Measurements from ENCODE around the gene ADAM12.
"Not testable (repeated sequence)": the region's sequence is repeated elsewhere in the genome, so short reads cannot be mapped to it uniquely, and the experiment has no call there.

ADAM12 gene

GRCh38 chr10:126391192-126391885 is 3.1 kb upstream of the ADAM12 start:
- no peak overlapping the region for H3K4me3 ChIP-seq (ENCODE audit: low read depth, low read length)
- peak overlapping the region; percentile 45 for H3K27ac ChIP-seq (ENCODE audit: low read depth, low read length)
- H3K27me3 ChIP-seq (ENCODE audit: insufficient read depth, low read length), result no peaks in the 10 kb centered on the region
- H2AFZ ChIP-seq (ENCODE audit: low read length, unreplicated experiment), result peak overlapping the region; percentile 42
- peaks cover 13% of the 10 kb centered on the region for H3K79me2 ChIP-seq (ENCODE audit: control insufficient read depth, insufficient read depth, low read length, unreplicated experiment)
- no peaks in the 10 kb centered on the region for H3K36me3 ChIP-seq (ENCODE audit: insufficient read depth, low read length)
- peaks cover 21% of the 10 kb centered on the region for H3K4me1 ChIP-seq (ENCODE audit: control insufficient read depth, insufficient read depth, low read length, unreplicated experiment)

DNA sequence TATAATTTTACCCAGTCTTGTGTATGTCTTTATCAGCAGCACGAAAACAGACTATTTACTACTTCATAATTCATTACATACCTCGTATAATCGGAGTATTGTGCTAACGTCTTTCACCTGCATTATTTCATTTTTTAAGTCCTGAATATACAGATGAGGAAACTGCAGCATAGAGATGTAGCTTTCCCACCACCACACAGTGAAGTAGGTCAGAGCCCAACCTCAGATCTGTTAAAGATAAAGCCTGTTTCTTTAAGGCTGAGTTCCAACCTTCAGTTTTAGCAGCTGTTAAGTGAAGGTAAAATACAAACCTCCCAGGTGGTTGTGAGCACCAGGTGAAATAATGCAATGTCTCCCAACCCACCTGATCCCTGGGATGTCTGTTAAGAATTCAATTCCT is 2.0 kb upstream of the ADAM12 start:
- H3K27ac ChIP-seq (ENCODE audit: low read depth, low read length), result no peak overlapping the region
- no peak overlapping the region for H2AFZ ChIP-seq (ENCODE audit: low read length, unreplicated experiment)
- H3K79me2 ChIP-seq (ENCODE audit: control insufficient read depth, insufficient read depth, low read length, unreplicated experiment), result peaks cover 24% of the 10 kb centered on the region
- no peak overlapping the region for H3K4me3 ChIP-seq (ENCODE audit: low read depth, low read length)
- peaks cover 25% of the 10 kb centered on the region for H3K4me1 ChIP-seq (ENCODE audit: control insufficient read depth, insufficient read depth, low read length, unreplicated experiment)
- no peaks in the 10 kb centered on the region for H3K36me3 ChIP-seq (ENCODE audit: insufficient read depth, low read length)
- no peaks in the 10 kb centered on the region for H3K27me3 ChIP-seq (ENCODE audit: insufficient read depth, low read length)

DNA sequence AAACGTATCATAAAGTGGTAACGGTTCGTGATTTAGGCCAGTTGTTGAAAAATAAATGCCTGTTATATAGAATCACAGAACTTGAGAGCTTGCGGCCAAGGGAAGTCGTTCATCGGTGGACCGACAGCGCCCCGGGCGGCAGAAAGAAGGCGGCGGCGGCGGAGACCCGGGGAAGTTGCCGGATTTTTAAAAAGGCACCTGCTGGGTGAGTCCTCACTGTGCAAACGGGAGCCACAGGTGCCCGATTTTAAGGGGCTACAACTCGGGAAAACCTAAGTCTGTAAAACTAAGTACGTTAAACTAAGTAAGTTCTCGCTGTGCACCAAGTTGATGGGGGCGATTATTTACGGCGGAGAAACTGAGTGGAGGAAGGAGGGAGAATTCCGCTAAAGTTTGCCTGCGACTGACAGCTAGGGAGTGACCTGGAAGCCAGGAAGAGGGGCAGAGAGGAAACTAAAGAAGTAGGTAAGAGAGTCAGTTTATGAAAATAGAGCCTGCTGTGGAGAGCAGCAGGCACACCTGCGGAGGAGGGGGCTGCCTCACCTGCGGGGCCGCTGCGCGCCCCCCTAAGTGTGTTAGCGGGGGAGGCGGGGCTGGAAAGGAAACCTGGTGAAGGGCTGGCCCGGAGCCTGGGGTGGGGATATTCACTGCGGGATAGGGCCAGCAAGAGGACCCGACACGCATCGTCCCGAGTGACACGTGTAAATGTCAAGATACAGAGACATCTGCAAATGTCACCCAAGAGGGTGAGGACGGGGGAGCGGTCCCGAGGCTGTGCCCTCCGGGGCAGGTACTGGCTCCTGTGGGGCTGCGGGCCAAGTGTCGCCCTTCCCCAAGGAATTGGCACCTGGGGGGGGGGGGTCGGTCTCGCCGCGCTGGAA is 996 bp downstream of the ADAM12 start:
- Histone ChIP-seq H2AFZ (ENCODE audit: low read length, unreplicated experiment) (peak overlapping the region; percentile 64), H3K4me3 (ENCODE audit: low read depth, low read length) (peak overlapping the region; percentile 95), H3K27ac (ENCODE audit: low read depth, low read length) (peak overlapping the region; percentile 74), H3K27me3 (ENCODE audit: insufficient read depth, low read length) (no peaks in the 10 kb centered on the region), H3K36me3 (ENCODE audit: insufficient read depth, low read length) (peaks cover 14% of the 10 kb centered on the region), H3K4me1 (ENCODE audit: control insufficient read depth, insufficient read depth, low read length, unreplicated experiment) (peaks cover 45% of the 10 kb centered on the region), H3K79me2 (ENCODE audit: control insufficient read depth, insufficient read depth, low read length, unreplicated experiment) (peaks cover 51% of the 10 kb centered on the region)

DNA sequence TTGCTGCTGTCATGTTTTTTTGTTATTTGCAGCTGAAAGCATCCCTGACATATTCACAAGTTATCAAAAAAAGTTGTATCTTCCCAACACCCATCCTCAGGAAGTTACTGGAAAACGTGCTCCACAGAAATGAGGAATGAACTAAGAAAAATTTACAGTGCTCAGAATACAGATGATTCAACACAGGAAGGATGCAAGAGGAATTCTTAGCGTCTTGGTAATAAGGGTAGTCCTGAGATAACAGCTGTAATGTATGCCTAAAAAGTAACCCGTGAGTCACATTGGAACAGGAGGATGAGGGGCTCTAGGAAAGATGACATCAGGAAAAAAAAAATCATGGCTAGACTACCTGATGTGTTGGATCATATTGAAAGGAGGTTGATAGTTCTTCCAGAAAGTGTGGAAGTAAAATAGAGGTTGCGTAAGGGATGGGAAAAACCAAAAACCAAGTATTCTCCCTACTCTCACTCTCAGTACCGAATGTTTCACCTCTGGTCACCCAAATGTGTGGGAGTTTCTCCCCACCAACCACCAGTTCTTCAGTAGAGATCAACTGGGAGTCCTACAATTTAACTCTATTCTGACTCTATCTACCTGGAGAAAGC is 3.9 kb downstream of the ADAM12 start:
- no peaks in the 10 kb centered on the region for H3K27me3 ChIP-seq (ENCODE audit: insufficient read depth, low read length)
- peaks cover 31% of the 10 kb centered on the region for H3K4me1 ChIP-seq (ENCODE audit: control insufficient read depth, insufficient read depth, low read length, unreplicated experiment)
- peak overlapping the region; percentile 42; the same call in 1 of the 2 replicates for H3K4me3 ChIP-seq (ENCODE audit: low read depth, low read length)
- H3K36me3 ChIP-seq (ENCODE audit: insufficient read depth, low read length), result peaks cover 17% of the 10 kb centered on the region
- H3K27ac ChIP-seq (ENCODE audit: low read depth, low read length), result peak overlapping the region; percentile 74
- no peak overlapping the region for H2AFZ ChIP-seq (ENCODE audit: low read length, unreplicated experiment)
- H3K79me2 ChIP-seq (ENCODE audit: control insufficient read depth, insufficient read depth, low read length, unreplicated experiment), result peaks cover 76% of the 10 kb centered on the region

- H2AFZ ChIP-seq (ENCODE audit: low read length, unreplicated experiment), result no peak overlapping the region
- H3K4me1 ChIP-seq (ENCODE audit: control insufficient read depth, insufficient read depth, low read length, unreplicated experiment), result peaks cover 41% of the 10 kb centered on the region
- H3K4me3 ChIP-seq (ENCODE audit: low read depth, low read length), result no peak overlapping the region
- no peak overlapping the region for H3K27ac ChIP-seq (ENCODE audit: low read depth, low read length)
- no peaks in the 10 kb centered on the region for H3K27me3 ChIP-seq (ENCODE audit: insufficient read depth, low read length)
- H3K79me2 ChIP-seq (ENCODE audit: control insufficient read depth, insufficient read depth, low read length, unreplicated experiment), result peaks cover 86% of the 10 kb centered on the region
- H3K36me3 ChIP-seq (ENCODE audit: insufficient read depth, low read length), result peaks cover 24% of the 10 kb centered on the region
Observed at GRCh38 chr10:126380352-126381076, 7.8 kb downstream of the ADAM12 start.

- peaks cover 29% of the 10 kb centered on the region for H3K4me1 ChIP-seq (ENCODE audit: control insufficient read depth, insufficient read depth, low read length, unreplicated experiment)
- not testable (repeated sequence) for H3K27me3 ChIP-seq (ENCODE audit: insufficient read depth, low read length); H3K4me3 ChIP-seq (ENCODE audit: low read depth, low read length); H2AFZ ChIP-seq (ENCODE audit: low read length, unreplicated experiment); H3K27ac ChIP-seq (ENCODE audit: low read depth, low read length)
- peaks cover 84% of the 10 kb centered on the region for H3K79me2 ChIP-seq (ENCODE audit: control insufficient read depth, insufficient read depth, low read length, unreplicated experiment)
- peaks cover 32% of the 10 kb centered on the region for H3K36me3 ChIP-seq (ENCODE audit: insufficient read depth, low read length)
Observed at GRCh38 chr10:126379166-126379565, 9.1 kb downstream of the ADAM12 start.

- Histone ChIP-seq H3K27me3 (ENCODE audit: insufficient read depth, low read length) (no peaks in the 10 kb centered on the region), H3K27ac (ENCODE audit: low read depth, low read length) (peak overlapping the region; percentile 57), H3K4me1 (ENCODE audit: control insufficient read depth, insufficient read depth, low read length, unreplicated experiment) (peaks cover 30% of the 10 kb centered on the region), H2AFZ (ENCODE audit: low read length, unreplicated experiment) (no peak overlapping the region), H3K4me3 (ENCODE audit: low read depth, low read length) (no peak overlapping the region), H3K36me3 (ENCODE audit: insufficient read depth, low read length) (peaks cover 18% of the 10 kb centered on the region), H3K79me2 (ENCODE audit: control insufficient read depth, insufficient read depth, low read length, unreplicated experiment) (peaks cover 83% of the 10 kb centered on the region)
Observed at GRCh38 chr10:126376956-126377355, 11.3 kb downstream of the ADAM12 start.

DNA sequence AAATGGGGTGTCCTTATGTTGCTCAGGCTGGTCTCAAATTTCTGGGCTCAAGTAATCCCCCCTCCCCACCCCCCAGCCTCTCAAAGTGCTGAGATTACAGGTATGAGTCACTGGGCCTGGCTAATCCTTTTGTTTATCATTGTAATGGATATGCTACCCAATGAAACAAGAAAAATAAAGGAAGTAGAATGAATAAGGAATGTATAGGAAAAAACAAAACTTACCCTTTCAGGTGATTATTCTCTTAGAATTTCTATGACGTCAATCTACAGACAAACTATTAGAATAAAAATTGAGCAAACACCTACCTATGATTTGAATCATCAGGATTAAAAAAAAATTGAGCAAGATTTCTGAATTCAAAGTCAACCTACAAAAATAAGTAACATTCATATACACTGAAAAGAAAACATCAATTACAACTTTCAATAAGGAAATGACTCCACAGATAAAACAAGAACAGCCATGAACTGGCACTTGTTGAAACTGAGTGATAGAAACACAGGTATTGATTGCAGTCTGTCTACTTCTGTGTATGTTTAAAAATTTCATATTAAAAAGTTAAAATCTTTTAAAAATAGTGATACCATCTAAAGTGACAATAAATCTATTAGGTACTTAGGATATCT is 12.2 kb downstream of the ADAM12 start:
- Histone ChIP-seq H3K4me1 (ENCODE audit: control insufficient read depth, insufficient read depth, low read length, unreplicated experiment) (peaks cover 30% of the 10 kb centered on the region), H3K4me3 (ENCODE audit: low read depth, low read length) (no peak overlapping the region), H3K36me3 (ENCODE audit: insufficient read depth, low read length) (peaks cover 18% of the 10 kb centered on the region), H2AFZ (ENCODE audit: low read length, unreplicated experiment) (no peak overlapping the region), H3K27me3 (ENCODE audit: insufficient read depth, low read length) (no peaks in the 10 kb centered on the region), H3K27ac (ENCODE audit: low read depth, low read length) (peak overlapping the region; percentile 57), H3K79me2 (ENCODE audit: control insufficient read depth, insufficient read depth, low read length, unreplicated experiment) (peaks cover 86% of the 10 kb centered on the region)

- Histone ChIP-seq H3K27ac (ENCODE audit: low read depth, low read length) (no peak overlapping the region), H3K27me3 (ENCODE audit: insufficient read depth, low read length) (no peaks in the 10 kb centered on the region), H3K79me2 (ENCODE audit: control insufficient read depth, insufficient read depth, low read length, unreplicated experiment) (peaks cover 86% of the 10 kb centered on the region), H3K4me3 (ENCODE audit: low read depth, low read length) (no peak overlapping the region), H3K36me3 (ENCODE audit: insufficient read depth, low read length) (peaks cover 18% of the 10 kb centered on the region), H2AFZ (ENCODE audit: low read length, unreplicated experiment) (no peak overlapping the region), H3K4me1 (ENCODE audit: control insufficient read depth, insufficient read depth, low read length, unreplicated experiment) (peaks cover 30% of the 10 kb centered on the region)
Observed at GRCh38 chr10:126375299-126375698, 13.0 kb downstream of the ADAM12 start.

- Histone ChIP-seq H3K4me1 (ENCODE audit: control insufficient read depth, insufficient read depth, low read length, unreplicated experiment) (peaks cover 35% of the 10 kb centered on the region), H3K27ac (ENCODE audit: low read depth, low read length) (no peak overlapping the region), H3K27me3 (ENCODE audit: insufficient read depth, low read length) (no peaks in the 10 kb centered on the region), H3K4me3 (ENCODE audit: low read depth, low read length) (no peak overlapping the region), H2AFZ (ENCODE audit: low read length, unreplicated experiment) (no peak overlapping the region), H3K36me3 (ENCODE audit: insufficient read depth, low read length) (peaks cover 18% of the 10 kb centered on the region), H3K79me2 (ENCODE audit: control insufficient read depth, insufficient read depth, low read length, unreplicated experiment) (peaks cover 77% of the 10 kb centered on the region)
Observed at GRCh38 chr10:126374435-126374834, 13.8 kb downstream of the ADAM12 start.
